ENCODE data around the gene CAMTA1. TPM values are rescaled to one million over a fixed set of nuclear protein-coding genes. Genes with fewer than 3 reads are reported as not detected.
A peak's percentile ranks its signal among the peaks of the same experiment; 100 is the strongest.

CAMTA1 gene
- polyA plus RNA-seq, 1 of the 3 experiments (the other 2 are of a cell fraction), result 63.1 TPM

- POLR2A ChIA-PET, result no interaction called here
- CTCF ChIA-PET, result no interaction called here
- 37% methylated on average over 4 of the region's 4 CpGs for WGBS (ENCODE audit: low lambda C conversion rate)
Measured at GRCh38 chr1:6948861-6949260, 163.6 kb downstream of the CAMTA1 start.

GRCh38 chr1:6950001-6950765 is 164.9 kb downstream of the CAMTA1 start:
- no peak overlapping the region for H3K9ac ChIP-seq
- no peaks in the 10 kb centered on the region for H3K9me2 ChIP-seq
- WGBS (ENCODE audit: low lambda C conversion rate), result 79% methylated on average over 5 of the region's 9 CpGs
- peaks cover 0 to 20% of the 10 kb centered on the region in 2 experiments; a peak in 1 of 4 replicates for H3K4me1 ChIP-seq (ENCODE audit: control insufficient read depth in 1 of 2, insufficient read depth in 2 of 2, low read depth in 1 of 2, low read length in 1 of 2)
- H2AFZ ChIP-seq (ENCODE audit: low read depth), result no peak overlapping the region
- POLR2A ChIA-PET, result no interaction called here
- H4K20me1 ChIP-seq (ENCODE audit: insufficient read depth), result no peaks in the 10 kb centered on the region
- H3K4me3 ChIP-seq (ENCODE audit: low read depth in 2 of 2, low read length in 1 of 2), result no peak overlapping the region
- no peak overlapping the region for H3K4me2 ChIP-seq
- H3K79me2 ChIP-seq (ENCODE audit: insufficient read depth), result no peaks in the 10 kb centered on the region
- no peaks in the 10 kb centered on the region for H3K36me3 ChIP-seq (replicated peaks in 1 of 2; ENCODE audit: control insufficient read depth in 1 of 2, insufficient read depth in 2 of 2, low read length in 1 of 2)
- H3F3A ChIP-seq (replicated peaks; ENCODE audit: insufficient read depth), result no peaks in the 10 kb centered on the region
- no peak for TF ChIP-seq RCOR1 (IDR thresholded peaks at IDR 0.05; ENCODE audit: low read length)
- no peak for TF ChIP-seq NFIC (IDR thresholded peaks at IDR 0.05; ENCODE audit: borderline replicate concordance)
- TF ChIP-seq ELF1 (IDR thresholded peaks at IDR 0.05), result no peak
- no peak for TF ChIP-seq FOSL2 (IDR thresholded peaks at IDR 0.05; ENCODE audit: borderline replicate concordance, low read depth)
- TF ChIP-seq FOXM1 (IDR thresholded peaks at IDR 0.05; ENCODE audit: low read depth), result no peak
- TF ChIP-seq GATA2 (CRISPR knock-in tag; IDR thresholded peaks at IDR 0.05), result no peak; the same call in 1 of the 2 replicates
- no peak for TF ChIP-seq ZBTB33 (IDR thresholded peaks at IDR 0.05; ENCODE audit: borderline replicate concordance, low read depth)
- TF ChIP-seq EZH2phosphoT487 (IDR thresholded peaks at IDR 0.05; ENCODE audit: borderline replicate concordance, low read depth), result no peak
- TF ChIP-seq SIN3A (IDR thresholded peaks at IDR 0.05; ENCODE audit: borderline replicate concordance, low read depth, low read length), result no peak
- TF ChIP-seq CTCF (IDR thresholded peaks at IDR 0.05), result no peak
- TF ChIP-seq YY1 (IDR thresholded peaks at IDR 0.05; ENCODE audit: low read depth), result no peak
- TF ChIP-seq RFX5 (IDR thresholded peaks at IDR 0.05; ENCODE audit: low read length), result no peak
- DNase-seq, result peak; percentile 59
- H3K9me3 ChIP-seq, result no peaks in the 10 kb centered on the region
- H3K27ac ChIP-seq (ENCODE audit: low read depth in 2 of 2, low read length in 1 of 2), result no peak overlapping the region; a peak in 1 of 4 replicates
- CTCF ChIA-PET, result interaction anchor here (2.0 kb wide), 1 partner anchor 10 kb away, joined by 4 read pairs; no protein-coding TSS in a partner anchor
- H3K27me3 ChIP-seq (ENCODE audit: insufficient read depth), result no peaks in the 10 kb centered on the region

More at GRCh38 chr1:6948861-6949260, 163.6 kb downstream of the CAMTA1 start:
- Histone ChIP-seq H3K4me1 (ENCODE audit: control insufficient read depth in 1 of 2, insufficient read depth in 2 of 2, low read depth in 1 of 2, low read length in 1 of 2) (peaks cover 0 to 20% of the 10 kb centered on the region in 2 experiments; a peak in 1 of 4 replicates), H3K79me2 (ENCODE audit: insufficient read depth) (no peaks in the 10 kb centered on the region), H3K9me3 (no peaks in the 10 kb centered on the region), H3K27ac (ENCODE audit: low read depth in 2 of 2, low read length in 1 of 2) (no peak overlapping the region), H4K20me1 (ENCODE audit: insufficient read depth) (no peaks in the 10 kb centered on the region), H3K9me2 (no peaks in the 10 kb centered on the region), H3K36me3 (replicated peaks in 1 of 2; ENCODE audit: control insufficient read depth in 1 of 2, insufficient read depth in 2 of 2, low read length in 1 of 2) (no peaks in the 10 kb centered on the region), H3K4me2 (no peak overlapping the region), H3F3A (replicated peaks; ENCODE audit: insufficient read depth) (no peaks in the 10 kb centered on the region), H3K27me3 (ENCODE audit: insufficient read depth) (no peaks in the 10 kb centered on the region), H3K9ac (no peak overlapping the region), H2AFZ (ENCODE audit: low read depth) (no peak overlapping the region), H3K4me3 (ENCODE audit: low read depth in 2 of 2, low read length in 1 of 2) (no peak overlapping the region)
- TF ChIP-seq FOXJ3 (CRISPR knock-in tag; IDR thresholded peaks at IDR 0.05) (no peak), RCOR1 (IDR thresholded peaks at IDR 0.05; ENCODE audit: low read length) (no peak), SIN3A (IDR thresholded peaks at IDR 0.05; ENCODE audit: borderline replicate concordance, low read depth, low read length) (no peak), USF2 (IDR thresholded peaks at IDR 0.05; ENCODE audit: borderline replicate concordance, low read depth, low read length) (no peak), FOSL2 (IDR thresholded peaks at IDR 0.05; ENCODE audit: borderline replicate concordance, low read depth) (no peak), TEAD4 (IDR thresholded peaks at IDR 0.05; ENCODE audit: borderline replicate concordance, insufficient read depth) (no peak), EZH2phosphoT487 (IDR thresholded peaks at IDR 0.05; ENCODE audit: borderline replicate concordance, low read depth) (no peak), MXI1 (IDR thresholded peaks at IDR 0.05; ENCODE audit: low read depth, low read length) (no peak), GATA2 (CRISPR knock-in tag; IDR thresholded peaks at IDR 0.05) (no peak), FOXM1 (IDR thresholded peaks at IDR 0.05; ENCODE audit: low read depth) (no peak), TAF1 (IDR thresholded peaks at IDR 0.05; ENCODE audit: borderline replicate concordance, low read depth, low read length) (no peak), GABPA (IDR thresholded peaks at IDR 0.05; ENCODE audit: low read depth) (no peak)
- TF ChIP-seq, protein P1, sequence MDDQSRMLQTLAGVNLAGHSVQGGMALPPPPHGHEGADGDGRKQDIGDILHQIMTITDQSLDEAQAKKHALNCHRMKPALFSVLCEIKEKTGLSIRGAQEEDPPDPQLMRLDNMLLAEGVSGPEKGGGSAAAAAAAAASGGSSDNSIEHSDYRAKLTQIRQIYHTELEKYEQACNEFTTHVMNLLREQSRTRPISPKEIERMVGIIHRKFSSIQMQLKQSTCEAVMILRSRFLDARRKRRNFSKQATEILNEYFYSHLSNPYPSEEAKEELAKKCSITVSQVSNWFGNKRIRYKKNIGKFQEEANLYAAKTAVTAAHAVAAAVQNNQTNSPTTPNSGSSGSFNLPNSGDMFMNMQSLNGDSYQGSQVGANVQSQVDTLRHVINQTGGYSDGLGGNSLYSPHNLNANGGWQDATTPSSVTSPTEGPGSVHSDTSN (IDR thresholded peaks at IDR 0.05), result no peak
- TF ChIP-seq, protein P2, sequence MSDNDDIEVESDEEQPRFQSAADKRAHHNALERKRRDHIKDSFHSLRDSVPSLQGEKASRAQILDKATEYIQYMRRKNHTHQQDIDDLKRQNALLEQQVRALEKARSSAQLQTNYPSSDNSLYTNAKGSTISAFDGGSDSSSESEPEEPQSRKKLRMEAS (IDR thresholded peaks at IDR 0.05; ENCODE audit: low read depth), result no peak
- no peak for DNase-seq
